Uterus (tissue), 2 donors: ENCODE measurements around the gene MGRN1.

Source experiments
- CTCF ChIP-seq, 4 experiments: fragments of 200-600 bp in 2 of 4; fragments of 450-650 bp in 2 of 4; sonication (generic) in 2 of 4; IDR thresholded peaks; one replicate each; pipeline ENCODE4 v1.5.1; 2016 to 2019; ENCODE audit warnings: antibody characterized with exemption in 4 of 4, mild to moderate bottlenecking in 2 of 4, moderate library complexity in 1 of 4
- POLR2A ChIP-seq, 2 donors: fragments of 450-650 bp; IDR thresholded peaks; one replicate each; pipeline ENCODE4 v1.6.1; 2016; ENCODE audit warnings: antibody characterized with exemption in 2 of 2, mild to moderate bottlenecking in 1 of 2, moderate library complexity in 1 of 2

DNA sequence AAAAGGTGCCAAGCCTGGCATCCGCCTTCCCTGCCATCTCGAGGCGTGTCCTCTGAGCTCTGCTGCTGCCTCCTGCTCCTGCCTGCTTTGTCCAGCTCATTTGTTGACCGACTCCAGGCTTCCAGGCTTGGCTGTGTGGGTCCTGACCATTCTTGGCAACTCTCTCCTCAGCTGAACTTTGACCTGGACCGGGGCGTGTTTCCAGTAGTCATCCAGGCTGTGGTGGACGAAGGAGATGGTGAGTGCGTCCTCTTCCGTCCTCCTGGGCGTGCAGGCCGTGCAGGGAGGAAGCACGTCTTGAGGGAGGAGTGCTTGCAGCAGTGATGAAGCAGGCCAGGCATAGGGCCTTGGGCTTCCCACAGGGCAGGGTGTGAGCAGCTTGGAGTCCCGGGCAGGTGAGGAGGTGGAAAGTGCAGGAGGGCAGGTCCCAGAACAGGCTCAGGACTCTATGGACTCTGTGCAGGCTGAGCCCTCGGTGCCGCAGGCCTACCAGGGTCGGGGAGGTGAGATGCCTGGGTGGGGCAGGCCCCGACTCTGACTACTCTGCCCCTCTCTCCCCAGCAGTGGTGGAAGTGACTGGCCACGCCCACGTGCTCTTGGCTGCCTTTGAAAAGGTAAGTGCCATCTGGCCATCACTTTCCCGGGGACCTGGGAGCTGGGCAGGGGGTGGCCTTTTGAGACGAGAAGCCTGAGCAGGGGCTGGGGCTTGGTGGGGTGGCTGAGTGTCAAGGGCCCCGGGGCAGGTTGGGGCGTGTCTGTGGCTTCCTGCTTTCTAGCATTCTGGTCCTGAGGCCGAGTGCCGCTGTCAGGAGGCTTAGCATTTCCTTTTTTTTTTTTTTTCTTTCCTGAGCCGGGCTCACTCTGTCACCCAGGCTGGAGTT, 40.2 kb downstream of the MGRN1 start:
- TF ChIP-seq CTCF (IDR thresholded peaks at IDR 0.05) (no peak), POLR2A (IDR thresholded peaks at IDR 0.05) (no peak)
